GM19023 (cell line): ENCODE measurements around the gene ARHGEF33.

Experiments
- ATAC-seq: cut with Tn5 transposase; IDR thresholded peaks from one replicate; pipeline ENCODE4 v1.9.1; 2021; ENCODE audit warnings: mild to moderate bottlenecking, moderate library complexity; ENCODE audit not compliant: unreplicated experiment

The ARHGEF33 gene

DNA sequence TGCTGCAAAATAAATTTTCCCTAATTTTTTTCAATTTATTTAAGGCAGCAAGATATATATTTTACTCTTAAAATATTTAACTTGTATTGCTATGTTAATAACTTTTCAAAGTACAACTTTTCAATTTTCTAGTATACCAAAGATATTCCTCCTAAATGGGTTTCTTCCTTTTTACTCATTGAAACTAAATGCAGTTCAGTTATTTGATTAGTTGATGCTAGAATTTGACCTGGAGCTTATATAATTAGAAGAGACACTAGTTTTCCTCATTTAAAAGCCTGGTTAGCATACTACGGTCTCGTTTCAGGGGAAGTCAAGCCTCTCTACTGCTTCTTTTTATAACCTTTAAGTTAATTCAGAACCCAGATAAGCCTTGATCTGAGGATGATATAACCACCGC lies at the start of gene ARHGEF33:
TSS of gene ARHGEF33 (plus strand) at position 301 of the 400 bp plus-strand sequence. CDS start 29,573 bp downstream, outside the sequence.
- ATAC-seq, result no peak

DNA sequence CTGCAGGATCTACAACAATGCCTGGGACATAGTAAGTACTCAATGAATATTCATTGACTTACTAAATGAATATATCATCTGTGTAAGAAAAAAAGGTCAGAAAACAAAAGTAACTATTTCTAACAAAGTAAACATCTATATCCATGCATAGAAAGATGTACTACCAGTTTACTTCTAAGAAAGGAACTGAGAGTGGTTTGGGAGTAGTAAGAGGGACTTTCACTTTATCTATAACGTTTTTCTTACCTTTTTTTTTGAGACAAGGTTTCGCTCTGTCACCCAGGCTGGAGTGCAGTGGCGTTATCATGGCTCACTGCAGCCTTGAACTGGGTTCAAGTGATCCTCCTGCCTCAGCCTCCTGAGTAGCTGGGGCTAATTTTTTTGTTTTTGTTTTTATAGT lies 39.6 kb upstream of the ARHGEF33 start:
- no peak for ATAC-seq

DNA sequence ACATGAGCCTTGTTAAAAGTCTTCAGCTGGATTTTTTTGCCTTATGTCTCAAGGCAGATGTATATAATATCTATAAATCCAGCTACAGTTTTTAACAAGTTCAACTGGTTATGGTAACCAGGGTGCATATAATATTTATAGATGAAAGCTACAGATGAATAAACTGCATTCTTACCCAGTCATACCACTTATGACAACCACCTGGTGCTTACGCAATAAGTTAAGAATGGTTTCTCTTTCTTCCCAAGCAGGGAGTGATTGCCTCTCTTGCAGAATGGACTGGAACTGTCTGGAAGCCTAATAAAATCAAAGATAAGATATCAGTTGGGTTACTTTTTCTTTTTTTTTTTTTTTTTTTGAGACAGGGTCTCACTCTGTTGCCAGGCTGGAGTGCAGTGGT lies 33.5 kb upstream of the ARHGEF33 start:
- no peak for ATAC-seq

DNA sequence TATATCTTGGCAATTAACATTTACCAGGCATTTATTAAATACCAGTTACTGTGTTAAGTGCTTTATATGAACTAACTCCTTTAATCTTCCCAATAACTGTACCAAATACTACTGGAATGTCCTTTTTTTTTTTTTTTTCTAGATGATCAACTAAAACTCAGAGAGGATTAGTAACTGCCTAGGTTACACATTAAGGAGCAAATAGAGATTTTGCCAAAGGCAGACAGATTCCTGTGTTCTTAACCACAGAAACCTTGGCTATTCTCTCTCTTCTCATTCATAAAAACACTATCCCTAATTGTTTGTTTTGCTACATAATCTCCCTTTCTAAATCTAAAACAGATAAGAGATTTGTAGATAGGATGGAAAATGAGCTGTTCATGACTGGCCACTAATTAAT lies 27.2 kb upstream of the ARHGEF33 start:
- no peak for ATAC-seq

DNA sequence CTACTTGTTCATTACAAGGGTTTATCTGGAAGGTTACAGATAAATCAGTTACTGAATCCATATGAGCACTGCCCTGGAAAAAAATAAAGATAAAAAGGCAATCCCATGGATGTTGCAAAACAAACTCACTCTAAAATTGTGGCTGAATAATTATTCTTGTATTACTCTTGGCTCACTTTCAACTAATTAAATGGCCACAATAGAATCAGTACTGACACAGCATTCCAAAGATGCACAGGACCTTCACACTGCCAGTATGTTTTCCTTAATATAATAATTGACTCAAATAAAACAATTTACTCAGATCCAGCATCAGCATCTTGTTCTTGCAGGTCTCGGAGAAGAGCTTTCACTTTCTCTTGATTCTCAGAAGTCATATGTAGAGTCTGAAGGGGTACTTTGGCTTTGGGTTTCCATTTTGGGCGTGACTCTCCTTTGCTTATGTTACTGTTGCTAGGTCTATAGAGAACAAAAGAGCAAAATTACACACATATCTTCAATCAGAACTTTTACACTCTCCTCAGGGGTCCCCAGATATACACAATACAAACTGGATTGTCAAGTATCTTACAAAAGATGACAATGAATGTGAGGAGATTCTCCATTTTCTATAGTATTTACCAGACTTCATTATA lies 26.5 kb upstream of the ARHGEF33 start:
- no peak for ATAC-seq

DNA sequence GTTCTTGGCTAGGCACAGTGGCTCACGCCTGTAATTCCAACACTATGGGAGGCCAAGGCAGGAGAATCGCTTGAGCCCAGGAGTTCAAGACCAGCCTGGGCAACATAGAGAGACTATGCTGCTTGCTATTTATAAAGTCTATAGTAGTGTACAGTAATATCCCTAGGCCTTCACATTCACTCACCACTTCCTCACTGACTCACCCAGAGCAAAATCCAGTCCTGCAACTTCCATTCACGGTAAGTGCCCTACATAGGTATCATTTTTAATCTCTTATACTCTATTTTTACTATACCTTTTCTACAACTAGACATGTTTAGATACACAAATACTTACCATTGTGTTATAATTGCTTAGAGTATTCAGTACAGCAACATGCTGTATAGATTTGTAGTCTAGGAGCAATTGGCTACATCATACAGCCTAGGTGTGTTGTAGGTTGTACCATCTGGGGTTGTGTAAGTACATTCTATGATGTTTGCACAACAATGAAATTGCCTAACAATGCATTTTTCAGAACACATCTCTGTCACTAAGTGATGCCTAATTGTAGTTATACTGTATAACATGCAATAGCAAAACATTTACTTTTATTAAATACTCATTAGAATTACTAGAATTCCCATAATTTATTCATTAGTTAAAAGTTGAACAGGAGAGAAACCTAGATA lies 22.8 kb upstream of the ARHGEF33 start:
- no peak for ATAC-seq

DNA sequence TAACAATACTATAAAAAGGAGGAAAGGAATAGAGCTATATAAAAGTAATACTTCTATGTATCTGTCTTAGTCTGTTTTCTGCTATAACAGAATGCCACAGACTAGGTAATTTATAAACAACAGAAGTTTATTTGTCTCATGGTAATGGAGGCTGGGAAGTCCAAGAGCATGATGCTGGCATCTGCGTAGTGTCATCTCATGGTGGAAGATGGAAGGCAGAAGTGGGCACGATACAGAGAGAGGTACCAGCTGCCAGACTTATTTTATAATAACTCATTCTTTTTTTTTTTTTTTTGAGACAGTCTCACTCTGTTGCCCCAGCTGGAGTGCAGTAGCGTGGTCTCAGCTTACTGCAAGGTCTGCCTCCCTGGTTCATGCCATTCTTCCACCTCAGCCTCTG lies 18.2 kb upstream of the ARHGEF33 start:
- no peak for ATAC-seq

DNA sequence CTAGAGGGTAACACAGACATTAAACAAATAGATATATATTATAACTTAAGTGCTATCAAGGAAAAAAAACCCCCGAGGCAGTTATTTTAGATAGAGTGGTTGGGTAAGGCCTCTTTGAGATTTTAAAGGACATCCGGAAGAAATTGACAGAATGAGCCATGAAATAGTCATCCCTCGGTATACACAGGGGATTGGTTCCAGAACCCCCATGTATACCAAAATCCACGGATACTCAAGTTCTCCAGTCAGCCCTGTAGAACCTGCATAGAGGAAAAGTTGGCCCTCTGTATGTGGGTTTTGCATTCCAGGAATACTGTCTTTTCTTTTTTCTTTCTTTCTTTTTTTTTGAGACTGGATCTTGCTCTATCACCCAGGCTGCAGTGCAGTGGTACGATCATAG lies 15.9 kb upstream of the ARHGEF33 start:
- ATAC-seq, result no peak

DNA sequence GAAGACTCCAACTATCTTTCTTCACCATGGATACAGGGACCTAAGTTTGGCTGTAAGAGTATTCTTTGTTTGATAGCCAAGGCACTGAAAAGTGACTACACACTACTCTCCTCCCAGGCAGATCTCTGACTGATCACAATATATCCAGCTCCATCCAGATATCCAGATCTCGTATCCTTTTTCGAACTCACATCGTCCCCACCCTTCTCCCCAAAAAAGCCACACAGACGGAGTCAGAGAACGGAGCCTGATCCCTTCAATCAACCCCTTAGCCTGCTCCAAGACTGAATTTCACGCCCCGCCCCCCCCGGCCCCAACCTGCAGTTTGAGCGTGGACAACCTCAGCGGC lies 14.5 kb upstream of the ARHGEF33 start:
- ATAC-seq, result no peak

DNA sequence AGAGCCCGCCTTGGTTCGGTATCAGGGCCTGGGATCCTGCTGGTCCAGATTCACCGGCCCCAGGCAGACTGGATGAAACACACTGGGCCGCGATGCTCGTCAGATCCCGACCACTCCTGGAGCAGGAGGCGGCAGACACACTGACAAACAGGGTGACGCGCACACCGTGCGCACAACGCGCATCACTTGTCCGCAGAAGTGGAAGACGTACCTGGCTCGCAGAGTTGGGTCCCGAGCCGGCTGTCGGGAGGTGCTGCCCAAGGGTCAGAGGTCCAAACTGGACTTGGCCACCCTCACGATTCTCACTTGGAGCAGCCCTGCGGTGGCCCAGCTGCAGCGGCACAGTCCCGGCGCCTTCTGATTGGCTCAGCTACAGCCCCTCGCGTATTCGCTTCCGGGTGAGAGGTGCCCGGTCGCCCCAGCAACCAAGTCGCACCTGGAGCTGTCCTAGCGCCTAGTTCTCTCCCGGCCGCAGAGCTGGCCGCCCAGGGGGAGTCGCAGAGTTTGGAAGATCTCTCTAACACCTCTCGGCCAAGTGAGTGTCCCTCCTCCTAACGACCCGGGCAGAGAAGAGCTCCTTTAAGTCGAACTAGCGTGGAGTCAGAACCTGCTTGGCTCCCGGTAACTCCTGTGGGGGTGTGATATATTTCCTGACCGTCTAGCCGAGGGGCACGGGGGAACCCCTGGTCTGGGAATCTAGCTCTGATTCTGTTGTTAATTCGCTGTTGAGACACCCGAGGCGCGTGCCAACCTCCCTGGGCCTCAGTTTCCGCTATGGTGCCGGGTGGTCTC lies 13.9 kb upstream of the ARHGEF33 start, which contains the start of the genes DHX57 and MORN2:
TSS of gene DHX57 (minus strand) at position 359 of the 792 bp plus-strand sequence. CDS start 7,529 bp downstream, outside the sequence.
TSS of gene MORN2 (plus strand) at position 401 of the 792 bp plus-strand sequence.
- ATAC-seq, result peak; percentile 100

DNA sequence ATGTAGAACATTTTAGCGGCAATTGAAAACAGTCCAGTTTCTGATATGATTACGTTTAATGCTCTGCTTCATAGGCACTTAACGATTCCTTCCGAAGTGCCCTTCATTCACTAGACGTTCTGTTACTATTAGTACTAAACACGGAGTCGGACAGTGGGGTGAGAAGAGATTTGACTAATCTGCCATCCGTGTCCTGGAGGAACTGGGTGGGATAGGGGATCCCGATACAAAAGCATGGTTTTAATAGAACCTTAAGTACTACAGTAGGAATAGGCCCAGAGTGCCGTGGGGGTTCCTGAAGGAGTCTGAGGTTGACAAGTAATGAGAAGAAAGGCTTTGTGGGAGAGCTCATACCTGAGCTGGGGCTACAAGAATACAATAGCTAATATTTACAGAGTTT lies 13.3 kb upstream of the ARHGEF33 start:
- no peak for ATAC-seq

DNA sequence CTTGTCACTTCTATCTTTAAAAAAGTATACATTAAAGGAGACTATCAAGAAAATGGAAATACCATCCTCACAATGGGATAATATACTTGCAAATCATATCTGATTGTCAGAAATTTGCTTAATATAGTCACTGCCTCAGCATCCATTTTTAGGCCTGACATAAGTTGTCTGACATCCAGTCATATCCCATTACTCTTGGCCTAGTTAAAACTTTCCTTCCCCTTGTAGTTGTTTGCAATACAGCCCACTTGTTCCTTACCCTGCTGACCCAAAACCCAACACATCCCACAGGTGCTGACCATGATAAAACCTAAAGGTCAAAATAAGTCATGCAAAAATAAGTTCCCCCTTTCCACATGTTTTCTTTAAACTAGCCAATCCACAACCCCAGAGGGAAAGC lies 3.6 kb upstream of the ARHGEF33 start:
- no peak for ATAC-seq

DNA sequence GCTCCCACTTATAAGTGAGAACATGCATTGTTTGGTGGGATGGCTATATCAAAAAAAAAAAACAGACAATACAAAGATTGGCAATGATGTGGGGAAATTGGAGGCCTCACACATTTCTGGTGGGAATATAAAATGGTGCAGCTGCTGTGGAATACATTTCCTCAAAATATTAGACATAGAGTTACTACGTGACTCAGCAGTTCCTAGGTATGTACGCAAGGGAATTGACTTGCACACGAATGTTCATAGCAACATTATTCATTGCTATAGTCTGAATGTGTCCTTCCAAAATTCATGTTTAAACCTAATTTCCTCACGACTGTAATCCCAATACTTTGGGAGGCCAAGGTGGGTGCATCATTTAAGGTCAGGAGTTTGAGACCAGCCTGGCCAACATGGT lies 2.3 kb upstream of the ARHGEF33 start:
- no peak for ATAC-seq

DNA sequence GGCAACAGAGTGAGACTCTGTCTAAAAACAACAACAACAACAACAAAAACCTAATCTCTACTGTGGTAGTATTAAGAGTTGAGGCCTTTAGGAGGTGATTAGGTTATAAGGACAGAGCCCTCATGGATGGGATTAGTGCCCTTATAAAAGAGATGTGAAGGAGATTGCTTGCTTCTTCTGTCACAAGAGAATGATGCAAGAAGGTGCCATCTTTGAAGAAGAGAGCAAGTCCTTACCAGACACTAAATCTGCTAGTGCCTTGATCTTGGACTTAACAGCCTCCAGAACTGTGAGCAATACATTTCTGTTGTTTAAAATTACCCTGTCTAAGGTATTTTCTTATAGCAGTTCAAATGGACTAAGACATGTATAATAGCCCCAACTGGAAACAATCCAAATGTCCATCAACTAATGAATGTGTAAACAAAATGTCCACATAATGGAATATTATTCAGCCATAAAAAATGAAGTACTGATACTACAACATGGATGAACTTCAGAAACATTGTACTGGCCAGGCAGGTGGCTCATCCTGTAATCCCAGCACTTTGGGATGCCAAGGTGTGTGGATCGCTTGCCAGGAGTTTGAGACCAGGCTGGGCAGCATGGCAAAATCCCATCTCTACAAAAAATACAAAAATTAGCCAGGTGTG lies 1.6 kb upstream of the ARHGEF33 start:
- no peak for ATAC-seq

DNA sequence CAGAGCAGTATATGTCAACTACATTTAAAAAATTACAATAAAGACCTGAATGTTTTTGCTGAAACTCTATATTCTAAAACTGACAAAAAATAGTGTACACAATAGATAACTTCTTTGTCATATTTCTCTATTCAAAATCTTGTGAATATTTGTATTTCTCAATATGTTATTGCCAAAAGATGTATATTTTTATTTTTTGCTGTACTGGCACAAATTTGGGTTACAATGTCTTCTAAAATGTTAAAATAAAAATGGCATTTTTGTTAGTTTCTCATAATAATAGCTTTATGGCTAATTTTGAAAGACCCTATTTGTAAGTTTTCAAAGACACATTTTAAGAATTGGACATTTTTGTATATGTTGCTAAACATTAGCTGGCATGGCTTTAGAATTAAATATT lies 630 bp upstream of the ARHGEF33 start:
- no peak for ATAC-seq

DNA sequence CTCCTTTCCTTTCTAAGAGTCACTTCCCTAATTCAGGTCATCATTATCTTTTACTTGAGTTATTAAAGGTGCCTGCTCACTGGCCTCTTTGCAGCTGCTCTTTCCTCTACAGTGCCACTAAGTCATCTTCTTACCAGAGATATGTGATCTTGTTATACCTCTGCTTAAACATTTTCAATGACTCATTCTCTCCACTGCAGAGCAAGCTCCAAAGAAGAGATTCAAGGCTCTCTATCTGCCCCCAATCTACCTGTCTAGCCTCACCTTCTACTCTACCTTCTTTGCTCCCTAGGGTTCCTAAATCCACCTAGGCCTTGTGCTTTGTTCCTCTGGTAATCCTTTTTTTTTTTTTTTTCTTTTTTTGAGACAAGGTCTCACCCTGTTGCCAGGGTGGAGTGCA lies 3.1 kb downstream of the ARHGEF33 start:
- ATAC-seq, result no peak

DNA sequence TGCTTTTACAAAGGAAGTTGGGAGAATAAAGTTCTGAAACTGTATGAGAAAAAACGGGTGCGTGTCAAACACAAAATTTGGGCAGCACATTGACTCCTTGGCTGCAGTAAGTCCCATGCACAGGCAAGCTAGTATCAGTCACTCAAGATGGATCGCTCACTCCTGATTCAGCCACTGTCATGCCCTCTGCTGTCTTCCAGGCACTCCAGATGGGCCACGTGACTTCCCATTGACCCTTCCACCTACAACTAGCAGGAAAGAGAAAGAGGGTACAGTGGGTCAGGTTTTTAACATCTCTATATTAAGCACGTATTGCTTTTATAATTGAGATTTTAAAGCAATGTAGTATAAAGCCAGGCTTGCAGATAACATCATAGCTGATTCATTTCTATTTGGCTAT lies 8.6 kb downstream of the ARHGEF33 start:
- ATAC-seq, result no peak

DNA sequence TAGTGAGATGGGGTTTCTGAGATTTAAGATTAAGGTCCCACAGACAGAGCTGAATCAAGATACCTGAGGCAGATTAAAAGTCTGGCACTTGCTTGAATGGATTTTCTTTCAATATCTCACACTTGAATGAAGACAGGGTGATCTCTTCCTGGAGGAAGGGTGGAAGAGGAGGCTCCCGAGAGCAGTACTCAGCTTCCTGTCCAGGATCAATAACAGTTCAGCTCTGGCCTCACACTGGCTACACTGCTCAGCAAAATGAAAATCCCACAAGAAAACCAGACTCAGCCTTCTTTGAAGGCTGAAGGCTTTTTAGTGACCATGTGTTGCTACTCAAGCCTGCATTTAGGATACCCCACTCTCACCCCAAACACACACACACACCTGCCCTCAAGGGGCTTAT lies 11.1 kb downstream of the ARHGEF33 start:
- no peak for ATAC-seq

DNA sequence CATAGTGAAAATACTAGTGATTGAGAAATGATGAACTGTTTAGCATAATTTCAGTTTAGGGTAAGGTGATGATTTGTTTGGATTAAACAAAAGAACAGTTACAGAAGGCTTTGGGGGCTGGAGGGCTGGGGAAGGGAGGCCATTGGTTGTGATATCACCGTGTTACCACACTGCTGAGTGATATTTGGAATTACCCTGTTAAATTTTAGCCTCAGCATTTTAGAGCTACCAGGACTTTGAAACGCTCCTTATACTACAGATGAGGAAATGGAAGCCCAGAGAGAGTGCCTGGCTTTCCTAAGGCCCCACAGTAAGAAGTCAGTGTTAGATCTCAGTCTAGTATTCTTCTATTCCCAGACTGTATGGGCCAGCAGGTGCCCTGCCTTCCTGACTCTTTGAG lies 15.6 kb downstream of the ARHGEF33 start:
- ATAC-seq, result no peak

DNA sequence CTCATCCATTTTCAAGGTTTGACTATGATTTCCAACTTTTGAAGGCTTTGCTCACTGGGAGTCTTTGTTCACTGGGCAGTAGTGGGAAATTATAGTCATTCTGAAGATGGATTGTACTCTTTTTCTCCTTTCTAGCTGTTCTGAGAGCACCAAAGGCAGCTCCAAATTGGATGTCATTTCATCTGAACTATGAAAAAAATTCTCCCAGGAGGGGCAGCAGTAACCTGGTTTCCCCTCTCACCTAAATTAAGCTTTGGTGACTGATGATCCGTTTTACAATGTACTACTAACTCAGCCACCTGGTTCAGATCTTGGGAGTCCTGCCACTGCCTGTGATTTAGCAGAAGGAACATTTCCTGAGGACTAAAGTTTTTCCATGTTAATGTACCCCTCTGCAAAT lies 17.6 kb downstream of the ARHGEF33 start:
- no peak for ATAC-seq

DNA sequence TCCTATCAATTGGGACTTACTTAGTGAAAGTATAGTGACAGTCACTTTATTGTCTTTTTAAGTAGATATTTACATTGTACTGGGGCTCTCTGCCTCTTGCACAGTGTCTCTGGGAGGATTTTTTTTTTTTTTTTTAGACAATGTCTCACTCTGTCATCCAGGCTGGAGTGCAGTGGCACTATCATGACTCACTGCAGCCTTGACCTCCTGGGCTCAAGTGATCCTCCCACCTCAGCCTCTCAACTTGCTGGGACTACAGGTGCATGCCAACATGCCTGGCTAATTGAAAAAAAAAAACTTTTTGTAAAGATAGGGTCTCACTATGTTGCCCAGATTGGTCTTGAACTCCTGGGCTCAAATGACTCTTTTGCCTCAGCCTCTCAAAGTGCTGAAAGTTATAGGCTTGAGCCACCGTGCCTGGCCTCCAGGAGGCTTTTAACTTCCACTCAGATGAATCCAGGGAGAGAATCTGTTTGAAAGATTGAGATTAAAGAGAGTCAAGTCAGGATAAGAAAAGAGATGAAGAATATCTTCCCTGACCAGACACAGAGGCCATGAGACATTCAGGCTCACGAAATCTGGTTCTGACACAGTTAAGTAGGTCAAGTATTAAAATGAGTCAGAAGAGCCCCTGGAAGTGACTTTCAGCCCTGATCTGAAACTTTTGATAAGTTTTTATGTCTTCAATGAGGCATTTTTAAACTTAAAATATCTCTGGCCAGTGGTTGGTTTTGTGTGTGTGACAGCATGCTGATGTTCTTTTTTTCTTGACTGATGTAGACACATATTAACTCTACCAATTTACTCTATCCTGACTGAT lies 18.3 kb downstream of the ARHGEF33 start:
- peak; percentile 79 for ATAC-seq
